ENCODE measurements around the gene FAXDC2.

- TF ChIP-seq CTCF (IDR thresholded peaks at IDR 0.05) (no peak), EZH2phosphoT487 (IDR thresholded peaks at IDR 0.05) (no peak)
Measured at GRCh38 chr5:154862766-154863165, 12.4 kb upstream of the FAXDC2 start.

Data from neural progenitor cell (in vitro differentiated cells).